Keratinocyte (primary cell): Measurements from ENCODE around the gene MS4A7.

Experiments used
- EZH2 ChIP-seq: IDR thresholded peaks from one replicate; pipeline ENCODE4 v1.6.1; 2012; ENCODE audit warnings: inconsistent platforms, mild to moderate bottlenecking, low read length, moderate library complexity
- TF ChIP-seq, protein P1 (sequence below), 3 experiments: IDR thresholded peaks in 1 of 3; conservative IDR thresholded peaks in 1 of 3; optimal IDR thresholded peaks in 1 of 3; 2 replicates in 2 of 3; 3 replicates in 1 of 3; pipeline versions ENCODE3 to v1.5.1; 2011; ENCODE audit warnings: low read length in 3 of 3, mild to moderate bottlenecking in 3 of 3, moderate library complexity in 2 of 3, control low read depth in 1 of 3, inconsistent platforms in 1 of 3; ENCODE audit not compliant: insufficient read depth in 2 of 3; ENCODE audit errors: extremely low read depth in 1 of 3

GRCh38 chr11:60377401-60378136 lies 763 bp upstream of the MS4A7 start:
- no peak for TF ChIP-seq EZH2
- TF ChIP-seq, protein P1, sequence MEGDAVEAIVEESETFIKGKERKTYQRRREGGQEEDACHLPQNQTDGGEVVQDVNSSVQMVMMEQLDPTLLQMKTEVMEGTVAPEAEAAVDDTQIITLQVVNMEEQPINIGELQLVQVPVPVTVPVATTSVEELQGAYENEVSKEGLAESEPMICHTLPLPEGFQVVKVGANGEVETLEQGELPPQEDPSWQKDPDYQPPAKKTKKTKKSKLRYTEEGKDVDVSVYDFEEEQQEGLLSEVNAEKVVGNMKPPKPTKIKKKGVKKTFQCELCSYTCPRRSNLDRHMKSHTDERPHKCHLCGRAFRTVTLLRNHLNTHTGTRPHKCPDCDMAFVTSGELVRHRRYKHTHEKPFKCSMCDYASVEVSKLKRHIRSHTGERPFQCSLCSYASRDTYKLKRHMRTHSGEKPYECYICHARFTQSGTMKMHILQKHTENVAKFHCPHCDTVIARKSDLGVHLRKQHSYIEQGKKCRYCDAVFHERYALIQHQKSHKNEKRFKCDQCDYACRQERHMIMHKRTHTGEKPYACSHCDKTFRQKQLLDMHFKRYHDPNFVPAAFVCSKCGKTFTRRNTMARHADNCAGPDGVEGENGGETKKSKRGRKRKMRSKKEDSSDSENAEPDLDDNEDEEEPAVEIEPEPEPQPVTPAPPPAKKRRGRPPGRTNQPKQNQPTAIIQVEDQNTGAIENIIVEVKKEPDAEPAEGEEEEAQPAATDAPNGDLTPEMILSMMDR (optimal IDR thresholded peaks at IDR 0.05 in 1 of 3, IDR thresholded peaks at IDR 0.05 in 1 of 3, conservative IDR thresholded peaks at IDR 0.05 in 1 of 3; ENCODE audit: extremely low read depth in 1 of 3, insufficient read depth in 2 of 3, low read length in 3 of 3): no peak
